Osteoblast (primary cell): ENCODE data around the gene HLF. TPM values are rescaled to one million over a fixed set of nuclear protein-coding genes. Genes with fewer than 3 reads are reported as not detected.

Experiments
- DNase-seq: peaks from one replicate; pipeline ENCODE4 v3.0.0; 2011; ENCODE audit warnings: low spot score, mixed read lengths; ENCODE audit not compliant: insufficient read length; ENCODE audit errors: missing footprints
- H2AFZ ChIP-seq: 2 replicates; pipeline ENCODE4 v1.6.0; 2011; ENCODE audit warnings: mild to moderate bottlenecking, low read length
- H3K27ac ChIP-seq: 2 replicates; pipeline ENCODE4 v1.5.1; 2011; ENCODE audit warnings: mild to moderate bottlenecking, low read depth, low read length, moderate library complexity
- H3K27me3 ChIP-seq: 2 replicates; pipeline ENCODE4 v1.6.0; 2012; ENCODE audit warnings: mild to moderate bottlenecking, control low read depth, inconsistent platforms, low read length, moderate library complexity; ENCODE audit not compliant: insufficient read depth
- H3K36me3 ChIP-seq: 2 replicates; pipeline ENCODE4 v1.5.1; 2011; ENCODE audit warnings: mild to moderate bottlenecking, low read length, control low read depth, moderate library complexity; ENCODE audit not compliant: insufficient read depth
- H3K4me1 ChIP-seq: 2 replicates; pipeline ENCODE4 v1.5.1; 2011; ENCODE audit warnings: mild to moderate bottlenecking, low read length, control low read depth, moderate library complexity; ENCODE audit not compliant: insufficient read depth
- H3K4me2 ChIP-seq: 2 replicates; pipeline ENCODE4 v1.6.0; 2011; ENCODE audit warnings: mild to moderate bottlenecking, low read length; ENCODE audit not compliant: insufficient read depth
- H3K4me3 ChIP-seq: fragments of 200-600 bp; sonication (generic); 3 replicates; pipeline ENCODE4 v1.5.1; 2012; ENCODE audit warnings: mild to moderate bottlenecking, low read length, inconsistent platforms; ENCODE audit not compliant: insufficient read depth
- H3K79me2 ChIP-seq: 2 replicates; pipeline ENCODE4 v1.6.0; 2012; ENCODE audit warnings: mild to moderate bottlenecking, low read length, control low read depth, inconsistent platforms; ENCODE audit not compliant: insufficient read depth
- H3K9me3 ChIP-seq: 2 replicates; pipeline ENCODE4 v1.5.1; 2011; ENCODE audit warnings: low read depth, low read length, control low read depth
- H4K20me1 ChIP-seq: 2 replicates; pipeline ENCODE4 v1.6.0; 2012; ENCODE audit warnings: mild to moderate bottlenecking, low read length, control low read depth; ENCODE audit not compliant: insufficient read depth
- total RNA-seq: library from RNA; depleted of rRNA; stranded (reverse); fragments of >200 nt; gene quantifications from 2 replicates; pipeline ENCODE4 v1.2.3, GENCODE V29; 2012
- TF ChIP-seq, protein P1 (sequence below): IDR thresholded peaks from 2 replicates; pipeline ENCODE4 v1.5.1; 2011; ENCODE audit warnings: mild to moderate bottlenecking, low read depth, low read length, moderate library complexity; ENCODE audit errors: extremely low read depth

HLF gene
- total RNA-seq, 1 donor: under 0.01 TPM

DNA sequence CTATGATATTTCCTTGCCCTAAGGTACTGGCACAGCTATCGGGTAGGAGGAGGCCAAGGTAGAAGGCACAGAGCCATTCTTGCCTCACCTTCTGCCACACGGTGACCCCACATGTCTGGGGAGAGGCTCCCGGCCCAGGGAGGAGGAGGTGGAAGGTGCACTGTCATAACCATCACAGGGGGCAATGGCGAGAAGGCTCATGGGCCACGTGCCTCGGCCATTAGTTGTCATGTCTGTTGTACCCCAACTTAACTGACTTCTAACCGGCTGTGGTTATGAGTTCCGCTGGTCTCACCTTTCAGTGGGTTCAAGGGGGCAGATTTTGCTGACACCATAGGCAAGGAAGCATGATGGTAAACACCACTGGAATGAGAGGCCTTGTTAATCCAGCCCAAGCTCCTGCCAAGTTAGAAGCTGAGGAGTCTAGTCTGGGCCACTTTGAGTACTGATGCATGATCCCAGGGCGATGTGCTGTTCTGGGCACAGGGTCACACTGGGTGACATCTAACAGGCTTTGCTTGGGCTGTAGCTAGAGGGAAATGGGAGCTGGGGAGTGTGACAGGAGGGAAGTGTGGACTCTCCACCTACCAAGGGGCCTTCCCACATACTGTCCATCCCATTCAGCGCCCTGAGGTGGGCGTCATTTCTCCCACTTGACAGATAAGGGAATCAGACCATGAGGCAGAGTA lies 39.6 kb downstream of the HLF start:
- Histone ChIP-seq H3K4me3 (no peak overlapping the region), H4K20me1 (no peaks in the 10 kb centered on the region), H3K79me2 (no peaks in the 10 kb centered on the region), H3K4me2 (no peak overlapping the region), H3K27ac (peak overlapping the region; percentile 53), H3K4me1 (peaks cover 3% of the 10 kb centered on the region), H3K36me3 (no peaks in the 10 kb centered on the region), H3K9me3 (no peaks in the 10 kb centered on the region), H2AFZ (no peak overlapping the region), H3K27me3 (no peaks in the 10 kb centered on the region)
- TF ChIP-seq, protein P1, sequence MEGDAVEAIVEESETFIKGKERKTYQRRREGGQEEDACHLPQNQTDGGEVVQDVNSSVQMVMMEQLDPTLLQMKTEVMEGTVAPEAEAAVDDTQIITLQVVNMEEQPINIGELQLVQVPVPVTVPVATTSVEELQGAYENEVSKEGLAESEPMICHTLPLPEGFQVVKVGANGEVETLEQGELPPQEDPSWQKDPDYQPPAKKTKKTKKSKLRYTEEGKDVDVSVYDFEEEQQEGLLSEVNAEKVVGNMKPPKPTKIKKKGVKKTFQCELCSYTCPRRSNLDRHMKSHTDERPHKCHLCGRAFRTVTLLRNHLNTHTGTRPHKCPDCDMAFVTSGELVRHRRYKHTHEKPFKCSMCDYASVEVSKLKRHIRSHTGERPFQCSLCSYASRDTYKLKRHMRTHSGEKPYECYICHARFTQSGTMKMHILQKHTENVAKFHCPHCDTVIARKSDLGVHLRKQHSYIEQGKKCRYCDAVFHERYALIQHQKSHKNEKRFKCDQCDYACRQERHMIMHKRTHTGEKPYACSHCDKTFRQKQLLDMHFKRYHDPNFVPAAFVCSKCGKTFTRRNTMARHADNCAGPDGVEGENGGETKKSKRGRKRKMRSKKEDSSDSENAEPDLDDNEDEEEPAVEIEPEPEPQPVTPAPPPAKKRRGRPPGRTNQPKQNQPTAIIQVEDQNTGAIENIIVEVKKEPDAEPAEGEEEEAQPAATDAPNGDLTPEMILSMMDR: no peak
- DNase-seq: no peak

DNA sequence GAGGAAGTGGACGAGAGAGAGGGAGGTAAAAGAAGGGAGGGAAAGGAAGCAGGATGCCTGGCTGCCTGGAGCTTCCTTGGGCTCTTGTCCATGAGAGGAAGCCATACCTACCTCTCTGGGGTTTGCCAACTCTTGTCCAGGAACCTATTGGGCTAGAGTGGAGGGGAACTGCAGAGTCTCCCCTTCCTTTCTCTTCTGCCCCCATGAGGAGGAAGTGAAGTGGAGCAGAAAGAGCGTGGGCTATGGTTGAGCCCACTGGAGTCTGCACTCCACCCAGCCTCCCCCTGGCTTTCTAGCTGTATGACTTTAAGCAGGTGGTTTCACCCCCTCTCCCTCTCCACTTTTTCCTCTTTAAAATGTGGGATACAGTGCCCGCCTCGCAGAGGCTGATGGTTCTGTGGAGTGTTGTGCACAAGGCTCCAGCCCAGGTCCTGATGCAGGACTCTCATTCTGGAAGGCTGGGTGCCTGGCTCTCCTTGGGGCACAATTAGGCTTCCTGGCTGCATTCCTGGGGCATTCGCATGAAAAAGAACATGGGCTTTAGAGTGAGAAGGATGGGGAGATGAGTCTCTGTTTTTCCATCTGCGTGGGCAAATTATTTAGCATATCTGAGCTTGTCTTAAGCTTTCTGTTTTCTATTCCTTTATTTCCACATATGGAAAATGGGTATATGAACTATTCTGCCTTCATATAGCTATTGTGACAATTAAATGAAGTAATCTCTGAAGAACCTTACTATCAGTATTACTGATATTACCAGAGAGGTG lies 40.7 kb downstream of the HLF start:
- Histone ChIP-seq H3K36me3 (no peaks in the 10 kb centered on the region), H4K20me1 (no peaks in the 10 kb centered on the region), H3K4me1 (peaks cover 3% of the 10 kb centered on the region), H3K27ac (no peak overlapping the region), H3K9me3 (no peaks in the 10 kb centered on the region), H3K4me3 (no peak overlapping the region), H3K79me2 (no peaks in the 10 kb centered on the region), H3K27me3 (no peaks in the 10 kb centered on the region), H3K4me2 (no peak overlapping the region), H2AFZ (no peak overlapping the region)
- TF ChIP-seq, protein P1: no peak
- DNase-seq: no peak

DNA sequence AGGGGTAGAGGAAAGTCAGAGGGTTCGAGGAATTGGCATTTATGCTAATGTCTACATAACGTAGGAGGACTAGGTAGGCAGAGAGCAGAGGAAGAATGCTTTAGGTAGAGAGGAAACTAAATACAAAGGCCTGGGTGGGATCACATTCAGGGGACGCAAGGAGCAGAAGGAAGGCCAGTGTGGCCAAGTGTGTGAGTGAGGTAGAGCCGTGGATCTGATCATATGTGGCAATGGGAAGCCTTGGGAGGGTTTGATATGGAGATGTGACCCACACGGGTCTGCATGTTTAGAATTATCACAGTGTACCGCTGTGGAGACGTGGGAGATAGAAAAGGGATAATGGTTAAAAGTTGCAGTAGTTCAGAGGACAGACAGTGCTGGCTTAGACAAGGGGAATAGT lies 43.1 kb downstream of the HLF start:
- H3K9me3 ChIP-seq: no peaks in the 10 kb centered on the region
- no peaks in the 10 kb centered on the region for H3K27me3 ChIP-seq
- H4K20me1 ChIP-seq: no peaks in the 10 kb centered on the region
- H3K27ac ChIP-seq: no peak overlapping the region
- H3K4me1 ChIP-seq: peaks cover 3% of the 10 kb centered on the region
- TF ChIP-seq, protein P1: no peak
- no peak overlapping the region for H2AFZ ChIP-seq
- no peaks in the 10 kb centered on the region for H3K36me3 ChIP-seq
- no peak overlapping the region for H3K4me3 ChIP-seq
- no peak overlapping the region for H3K4me2 ChIP-seq
- no peak for DNase-seq
- H3K79me2 ChIP-seq: no peaks in the 10 kb centered on the region

DNA sequence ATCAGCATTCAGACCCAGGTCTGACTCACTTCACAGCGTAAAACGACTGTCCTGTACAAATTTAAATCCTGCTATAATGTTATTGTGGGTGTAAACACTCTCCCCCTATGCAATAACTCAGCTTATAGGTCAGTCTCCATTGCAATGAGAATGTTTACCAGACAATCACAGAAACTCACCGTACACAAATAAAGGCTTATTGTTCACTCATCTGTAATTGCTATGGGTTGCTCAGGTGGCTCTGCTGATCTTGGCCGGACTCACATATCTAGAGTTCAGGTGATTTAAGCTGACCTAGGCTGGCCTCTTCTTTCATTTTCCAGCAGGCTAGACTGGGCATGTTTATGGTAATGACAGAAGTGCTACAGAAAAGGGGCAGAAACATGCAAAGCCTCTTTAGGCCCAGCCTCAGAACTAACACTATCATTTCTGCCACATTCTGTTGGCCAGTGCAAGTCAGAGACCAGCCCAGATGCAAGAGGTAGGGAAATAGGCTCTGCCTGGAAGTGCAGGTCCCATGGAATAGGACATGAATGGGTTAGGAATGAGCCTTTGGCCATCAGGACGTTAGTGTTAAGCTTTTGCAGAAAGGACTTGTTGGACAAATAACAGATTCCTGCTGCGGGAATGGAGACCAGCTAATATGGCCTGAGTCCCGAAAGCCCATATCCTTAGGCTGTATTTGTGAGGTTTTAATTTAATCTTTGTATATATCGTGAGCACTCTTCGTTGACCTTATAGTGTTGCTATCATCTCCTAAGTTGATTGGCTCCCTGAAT lies 44.0 kb downstream of the HLF start:
- H3K36me3 ChIP-seq: no peaks in the 10 kb centered on the region
- H3K27ac ChIP-seq: no peak overlapping the region
- no peak overlapping the region for H2AFZ ChIP-seq
- no peak overlapping the region for H3K4me3 ChIP-seq
- no peaks in the 10 kb centered on the region for H4K20me1 ChIP-seq
- no peak for DNase-seq
- H3K9me3 ChIP-seq: no peaks in the 10 kb centered on the region
- peaks cover 3% of the 10 kb centered on the region for H3K4me1 ChIP-seq
- no peaks in the 10 kb centered on the region for H3K79me2 ChIP-seq
- TF ChIP-seq, protein P1: no peak
- no peak overlapping the region for H3K4me2 ChIP-seq
- no peaks in the 10 kb centered on the region for H3K27me3 ChIP-seq
